SK-N-SH treated with all-trans-retinoic acid at 6 μM for 48 hours (cell line): Measurements from ENCODE around the gene FNDC3B.

Source experiments
- ARNTL ChIP-seq: fragments of 450-650 bp; formaldehyde crosslinking; IDR thresholded peaks from 2 replicates; pipeline ENCODE4 v1.5.0; 2020; ENCODE audit warnings: low read depth, mild to moderate bottlenecking, moderate library complexity, borderline replicate concordance
- BACH2 ChIP-seq: fragments of 250-450 bp; sonication (Bioruptor Pico); IDR thresholded peaks from 2 replicates; pipeline ENCODE4 v1.9.0; 2021; ENCODE audit warnings: mild to moderate bottlenecking, borderline replicate concordance
- OSR1 ChIP-seq: fragments of 250-450 bp; sonication (Bioruptor Pico); IDR thresholded peaks from 2 replicates; pipeline ENCODE4 v1.8.0; 2022; ENCODE audit warnings: moderate library complexity, mild to moderate bottlenecking, inconsistent platforms
- PATZ1 ChIP-seq: fragments of 250-450 bp; sonication (Bioruptor Pico); IDR thresholded peaks from 2 replicates; pipeline ENCODE4 v1.8.0; 2020; ENCODE audit warnings: mild to moderate bottlenecking, moderate library complexity, borderline replicate concordance
- TCF4 ChIP-seq: fragments of 250-450 bp; sonication (Bioruptor Pico); IDR thresholded peaks from 2 replicates; pipeline ENCODE4 v1.8.0; 2021; ENCODE audit warnings: mild to moderate bottlenecking, moderate library complexity, borderline replicate concordance
- TOX ChIP-seq: fragments of 250-450 bp; sonication (Bioruptor Pico); IDR thresholded peaks from 2 replicates; pipeline ENCODE4 v1.8.0; 2021; ENCODE audit warnings: mild to moderate bottlenecking, moderate library complexity, borderline replicate concordance
- ZFP3 ChIP-seq: fragments of 250-450 bp; sonication (Bioruptor Pico); IDR thresholded peaks from 2 replicates; pipeline ENCODE4 v1.5.0; 2020; ENCODE audit warnings: mild to moderate bottlenecking, moderate library complexity
- ZNF565 ChIP-seq: fragments of 450-650 bp; formaldehyde crosslinking; conservative IDR thresholded peaks from 2 replicates; pipeline ENCODE4 v1.5.0; 2020; ENCODE audit warnings: low read depth, mild to moderate bottlenecking, moderate library complexity

GRCh38 chr3:172224560-172225214 lies 185.3 kb downstream of the FNDC3B start:
- no peak for TF ChIP-seq TOX (CRISPR knock-in tag)
- no peak for TF ChIP-seq OSR1 (CRISPR knock-in tag)
- TF ChIP-seq TCF4: no peak
- TF ChIP-seq ARNTL (CRISPR knock-in tag): no peak
- no peak for TF ChIP-seq BACH2
- TF ChIP-seq PATZ1 (CRISPR knock-in tag): no peak
- no peak for TF ChIP-seq ZFP3 (CRISPR knock-in tag)
- no peak for TF ChIP-seq ZNF565 (CRISPR knock-in tag)
